DMS53 (cell line): Measurements from ENCODE around the gene COPZ2.

Experiments used
- DNase-seq: peaks from one replicate; lab custom pipeline; 2025; lab: John Stamatoyannopoulos, UW

COPZ2 gene

GRCh38 chr17:47983492-47984223, 53.9 kb downstream of the COPZ2 start:
- DNase-seq = no peak

DNA sequence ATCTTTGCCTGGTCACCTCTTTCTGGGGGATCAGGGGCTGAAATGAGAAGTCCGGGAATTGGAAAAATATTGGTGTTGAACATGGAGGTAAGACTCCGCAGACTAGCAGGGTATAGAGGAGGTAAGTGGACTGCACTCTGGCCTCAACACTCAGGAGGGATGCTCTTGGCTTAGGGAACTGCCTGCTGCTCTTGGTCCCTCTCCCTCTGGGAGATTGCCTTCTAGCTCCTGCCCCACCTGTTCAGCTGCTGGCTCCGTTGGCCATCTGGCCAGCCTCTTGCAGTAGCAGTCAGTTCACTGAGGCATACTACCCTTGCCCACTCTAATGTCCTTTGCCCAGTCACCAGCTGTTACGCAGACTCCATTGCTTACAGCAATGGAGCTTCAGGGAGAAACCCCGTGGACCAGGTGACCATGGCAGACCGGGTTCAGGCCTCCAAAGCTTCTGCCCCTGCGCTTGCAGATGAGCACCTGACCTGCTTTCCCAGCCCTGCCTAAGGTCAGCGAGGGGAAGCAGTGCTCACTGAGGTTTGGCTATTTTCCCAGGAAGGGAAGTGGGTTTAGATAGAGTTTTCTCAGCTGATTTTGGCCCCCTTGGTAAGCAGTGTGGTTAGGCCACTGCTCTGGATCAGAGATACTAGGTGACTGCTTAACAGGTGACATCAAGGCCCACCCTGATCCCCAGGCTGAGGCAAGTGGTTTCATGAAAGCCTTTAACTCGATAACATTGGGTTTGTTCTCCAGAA, 54.8 kb downstream of the COPZ2 start:
- DNase-seq = no peak

DNA sequence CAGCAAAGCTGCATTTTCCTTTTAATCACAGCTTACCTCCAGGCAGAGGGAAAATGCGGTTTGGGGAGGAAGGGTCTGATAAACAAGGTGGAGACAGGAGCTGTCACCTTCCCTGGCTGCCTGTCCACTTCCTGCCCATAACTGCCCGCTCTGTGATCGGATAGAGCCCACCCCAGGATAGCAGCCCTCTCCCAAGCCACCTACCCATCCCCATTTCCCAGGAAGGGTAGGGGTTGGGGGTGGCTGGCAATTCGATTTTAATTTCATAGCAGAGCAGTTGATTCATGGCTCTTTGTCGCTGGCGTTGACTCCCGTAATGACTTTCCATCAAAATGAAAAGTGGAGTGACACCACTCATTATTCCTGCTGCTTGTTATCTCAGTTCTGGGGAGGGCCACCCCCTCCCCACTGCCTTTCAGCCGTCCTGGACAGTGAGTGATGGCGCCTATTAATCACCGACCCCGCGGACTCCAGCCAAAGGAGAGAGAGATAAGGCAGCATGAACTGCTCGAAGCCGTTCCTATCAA, 55.4 kb downstream of the COPZ2 start:
- DNase-seq = no peak

GRCh38 chr17:47981462-47981861, 56.1 kb downstream of the COPZ2 start:
- no peak for DNase-seq

DNA sequence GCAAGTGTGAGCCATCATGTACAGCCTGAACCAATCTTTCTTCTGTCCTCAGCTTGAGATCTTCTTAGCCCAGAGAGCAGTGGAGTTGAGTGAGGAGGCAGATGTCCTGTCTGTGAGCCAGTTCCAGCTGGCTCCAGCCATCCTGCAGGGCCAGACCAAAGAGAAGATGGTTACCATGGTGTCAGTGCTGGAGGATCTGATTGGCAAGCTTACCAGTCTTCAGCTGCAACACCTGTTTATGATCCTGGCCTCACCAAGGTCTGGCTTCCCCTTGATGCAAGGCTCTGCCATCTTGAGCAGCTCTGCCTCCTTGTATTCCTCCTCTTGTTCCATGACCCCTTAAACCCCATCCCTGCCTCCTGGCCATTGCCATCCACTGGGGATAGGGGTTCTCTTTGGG, 57.1 kb downstream of the COPZ2 start:
- DNase-seq = peak; percentile 84

GRCh38 chr17:47978324-47978723, 59.3 kb downstream of the COPZ2 start:
- DNase-seq = peak; percentile 82
